ENCODE data around the gene RARG.
"Not testable (repeated sequence)": the region's sequence is repeated elsewhere in the genome, so short reads cannot be mapped to it uniquely, and the experiment has no call there.

Gene RARG

GRCh38 chr12:53205747-53206419 is 26.1 kb downstream of the RARG start:
- peak; percentile 14 for DNase-seq

GRCh38 chr12:53204351-53204750 is 27.7 kb downstream of the RARG start:
- DNase-seq = no peak

- DNase-seq = not testable (repeated sequence)
Measured at GRCh38 chr12:53202316-53202715, 29.7 kb downstream of the RARG start.

- no peak for DNase-seq
Measured at GRCh38 chr12:53201639-53202038, 30.4 kb downstream of the RARG start.

GRCh38 chr12:53201177-53201541 is 30.9 kb downstream of the RARG start:
- DNase-seq = no peak

GRCh38 chr12:53200458-53201176 is 31.4 kb downstream of the RARG start:
- no peak for DNase-seq

- no peak for DNase-seq
Measured at GRCh38 chr12:53200107-53200457, 31.9 kb downstream of the RARG start.

GRCh38 chr12:53199700-53200099 is 32.3 kb downstream of the RARG start:
- no peak for DNase-seq

- DNase-seq = no peak
Measured at GRCh38 chr12:53198486-53199110, 33.4 kb downstream of the RARG start.

- no peak for DNase-seq
Measured at GRCh38 chr12:53197011-53197640, 34.9 kb downstream of the RARG start.

- DNase-seq = no peak
Measured at GRCh38 chr12:53196486-53196885, 35.5 kb downstream of the RARG start.

- DNase-seq = no peak
Measured at GRCh38 chr12:53195516-53196420, 36.2 kb downstream of the RARG start.

GRCh38 chr12:53194973-53195372 is 37.0 kb downstream of the RARG start:
- no peak for DNase-seq

- DNase-seq = no peak
Measured at GRCh38 chr12:53193985-53194716, 37.9 kb downstream of the RARG start.

- no peak for DNase-seq
Measured at GRCh38 chr12:53193040-53193439, 39.0 kb downstream of the RARG start.

GRCh38 chr12:53192531-53193021 is 39.4 kb downstream of the RARG start:
- DNase-seq = no peak

GRCh38 chr12:53191885-53192530 is 40.0 kb downstream of the RARG start:
- DNase-seq = no peak

GRCh38 chr12:53191096-53191884 is 40.7 kb downstream of the RARG start:
- no peak for DNase-seq

- no peak for DNase-seq
Measured at GRCh38 chr12:53190108-53190729, 41.8 kb downstream of the RARG start.

All from GF-D8 (cell line).